ENCODE measurements around the gene BRAT1.

DNA sequence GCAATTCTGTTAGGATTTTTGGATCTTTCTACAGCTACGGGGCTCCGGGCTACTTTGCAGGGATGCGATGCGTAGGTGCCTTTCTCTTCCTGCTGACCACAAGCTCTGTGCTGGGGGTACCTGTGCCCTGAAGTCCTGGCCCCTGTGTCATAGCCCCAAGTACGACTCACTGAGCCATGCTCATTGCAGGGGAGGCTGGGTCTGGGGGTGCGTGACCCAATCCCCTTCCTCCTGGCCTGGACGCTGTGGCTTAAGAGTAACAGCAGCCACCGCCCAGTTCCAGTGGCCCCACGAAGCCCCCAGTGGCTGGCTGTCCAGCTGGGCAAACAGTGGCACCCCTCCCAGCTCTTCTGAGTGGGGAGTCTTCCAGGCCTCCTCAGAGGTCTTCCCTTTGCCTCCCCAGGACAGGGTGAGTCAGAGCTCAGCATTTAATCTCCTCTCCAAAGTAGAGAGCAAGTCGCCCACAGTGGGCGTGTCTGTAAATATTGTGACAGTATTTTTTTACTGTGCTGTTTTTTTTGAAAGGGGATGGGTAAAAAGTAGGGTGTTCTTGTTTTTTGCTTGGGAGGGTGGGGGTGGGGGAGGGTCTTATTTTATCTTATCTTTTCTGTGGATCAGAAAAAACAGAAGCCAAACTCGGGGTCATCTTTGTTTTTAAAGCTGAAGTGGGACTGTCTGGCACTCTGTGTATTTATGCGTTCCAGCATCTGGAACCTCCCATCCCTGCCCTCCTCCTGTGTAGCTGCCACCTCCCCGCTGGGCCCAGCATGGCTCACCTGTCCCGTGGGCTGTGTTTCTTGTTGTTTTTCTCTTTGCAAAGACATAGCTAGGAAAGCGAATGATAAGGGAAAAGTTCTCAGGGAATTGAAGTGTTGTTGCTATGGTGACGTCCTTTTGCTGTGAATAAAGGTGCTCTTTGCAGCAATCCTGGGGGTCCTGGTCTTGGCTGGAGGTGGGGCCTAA, 27.5 kb downstream of the BRAT1 start:
- TF ChIP-seq, protein P1, sequence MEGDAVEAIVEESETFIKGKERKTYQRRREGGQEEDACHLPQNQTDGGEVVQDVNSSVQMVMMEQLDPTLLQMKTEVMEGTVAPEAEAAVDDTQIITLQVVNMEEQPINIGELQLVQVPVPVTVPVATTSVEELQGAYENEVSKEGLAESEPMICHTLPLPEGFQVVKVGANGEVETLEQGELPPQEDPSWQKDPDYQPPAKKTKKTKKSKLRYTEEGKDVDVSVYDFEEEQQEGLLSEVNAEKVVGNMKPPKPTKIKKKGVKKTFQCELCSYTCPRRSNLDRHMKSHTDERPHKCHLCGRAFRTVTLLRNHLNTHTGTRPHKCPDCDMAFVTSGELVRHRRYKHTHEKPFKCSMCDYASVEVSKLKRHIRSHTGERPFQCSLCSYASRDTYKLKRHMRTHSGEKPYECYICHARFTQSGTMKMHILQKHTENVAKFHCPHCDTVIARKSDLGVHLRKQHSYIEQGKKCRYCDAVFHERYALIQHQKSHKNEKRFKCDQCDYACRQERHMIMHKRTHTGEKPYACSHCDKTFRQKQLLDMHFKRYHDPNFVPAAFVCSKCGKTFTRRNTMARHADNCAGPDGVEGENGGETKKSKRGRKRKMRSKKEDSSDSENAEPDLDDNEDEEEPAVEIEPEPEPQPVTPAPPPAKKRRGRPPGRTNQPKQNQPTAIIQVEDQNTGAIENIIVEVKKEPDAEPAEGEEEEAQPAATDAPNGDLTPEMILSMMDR (IDR thresholded peaks at IDR 0.05) = no peak
- no peak for TF ChIP-seq POLR2A (IDR thresholded peaks at IDR 0.05)
- TF ChIP-seq EP300 (IDR thresholded peaks at IDR 0.05) = no peak

Measured in sigmoid colon (tissue), 4 donors.